ENCODE results near the gene BABAM2.

BABAM2 gene

GRCh38 chr2:28357055-28357454 lies 466.5 kb downstream of the BABAM2 start (continued):
- TF ChIP-seq, protein P1, sequence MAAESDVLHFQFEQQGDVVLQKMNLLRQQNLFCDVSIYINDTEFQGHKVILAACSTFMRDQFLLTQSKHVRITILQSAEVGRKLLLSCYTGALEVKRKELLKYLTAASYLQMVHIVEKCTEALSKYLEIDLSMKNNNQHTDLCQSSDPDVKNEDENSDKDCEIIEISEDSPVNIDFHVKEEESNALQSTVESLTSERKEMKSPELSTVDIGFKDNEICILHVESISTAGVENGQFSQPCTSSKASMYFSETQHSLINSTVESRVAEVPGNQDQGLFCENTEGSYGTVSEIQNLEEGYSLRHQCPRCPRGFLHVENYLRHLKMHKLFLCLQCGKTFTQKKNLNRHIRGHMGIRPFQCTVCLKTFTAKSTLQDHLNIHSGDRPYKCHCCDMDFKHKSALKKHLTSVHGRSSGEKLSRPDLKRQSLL (tag by site-specific recombination; IDR thresholded peaks at IDR 0.05) = no peak
- no peak for TF ChIP-seq GLIS1 (tag by site-specific recombination; IDR thresholded peaks at IDR 0.05)

DNA sequence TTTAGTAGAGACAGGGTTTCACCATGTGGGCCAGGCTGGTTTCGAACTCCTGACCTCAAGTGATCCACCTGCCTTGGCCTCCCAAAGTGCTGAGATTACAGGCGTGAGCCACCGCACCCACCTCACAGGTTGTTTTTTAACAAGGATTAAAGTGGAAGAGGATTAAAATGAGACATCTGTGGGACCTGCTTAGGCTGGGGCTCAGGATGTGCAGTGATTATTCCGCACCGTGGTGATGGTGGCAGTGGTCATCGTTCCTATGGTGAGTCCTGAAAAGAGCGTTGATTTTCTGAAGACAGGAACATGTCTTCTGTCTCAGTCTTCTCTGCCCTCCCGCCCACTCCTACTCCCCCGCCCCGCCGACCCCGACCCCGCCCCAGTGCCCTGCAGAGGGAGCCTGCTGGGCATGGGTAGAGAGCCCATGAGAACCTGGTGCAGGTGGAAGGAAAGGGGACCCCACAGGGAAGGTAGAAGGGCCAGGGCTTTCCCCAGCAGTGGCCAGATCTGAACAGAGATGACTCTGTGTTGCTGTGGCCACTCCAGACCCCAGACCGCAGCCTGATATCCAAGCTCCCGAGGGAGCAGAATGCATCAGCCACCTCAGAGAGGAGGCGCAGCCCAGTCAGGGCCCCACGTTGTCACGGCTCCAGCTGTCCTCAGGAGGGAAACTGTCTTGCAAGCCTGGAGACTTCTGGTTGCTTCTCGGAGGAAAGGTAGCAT lies 467.6 kb downstream of the BABAM2 start:
- no peaks in the 10 kb centered on the region for H3K9me3 ChIP-seq (ENCODE audit: control insufficient read depth, insufficient read depth, low read depth, low read length)

DNA sequence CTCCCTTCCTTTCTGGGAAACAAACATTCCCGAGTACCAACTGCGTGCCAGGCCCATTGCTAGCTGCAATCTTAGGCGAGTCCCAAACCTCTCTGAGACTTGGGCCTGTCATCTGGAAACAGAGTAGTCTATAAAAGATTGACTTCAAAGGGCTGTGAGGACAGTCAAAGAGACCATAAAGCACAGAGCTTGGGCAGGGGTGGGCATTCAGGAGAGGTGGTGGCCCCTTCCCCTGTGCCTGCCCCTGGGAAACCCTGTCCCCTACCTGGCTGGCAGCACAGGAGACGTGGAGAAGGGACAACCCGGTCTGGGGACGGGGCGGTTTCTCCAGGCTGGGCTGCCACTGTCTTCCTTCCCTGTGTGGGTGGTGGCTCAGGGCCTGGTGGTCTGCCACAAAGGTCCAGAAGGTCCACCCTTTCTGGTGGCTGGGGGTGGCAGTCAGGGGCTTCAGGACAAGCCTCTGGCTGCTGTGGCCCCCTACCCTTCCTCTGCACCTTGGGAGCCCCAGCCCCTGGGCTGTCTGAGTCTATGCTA lies 468.2 kb downstream of the BABAM2 start:
- ChIA-PET POLR2A (no interaction called here), CTCF (no interaction called here)
- Histone ChIP-seq H3K4me3 (ENCODE audit: low read depth, low read length) (no peak overlapping the region), H3K36me3 (ENCODE audit: control insufficient read depth in 2 of 2, insufficient read depth in 1 of 2, low read length in 2 of 2) (no peaks in the 10 kb centered on the region), H3K9me3 (ENCODE audit: control insufficient read depth, insufficient read depth, low read depth, low read length) (no peaks in the 10 kb centered on the region), H3K27ac (ENCODE audit: extremely low read depth, low read depth, low read length) (no peak overlapping the region), H3K4me1 (ENCODE audit: control insufficient read depth, insufficient read depth, low read length) (no peaks in the 10 kb centered on the region; the same call in 1 of the 2 replicates)
- no peak for TF ChIP-seq ZNF704 (tag by site-specific recombination; IDR thresholded peaks at IDR 0.05)

More for the DNA sequence above, 467.6 kb downstream of the BABAM2 start:
- Histone ChIP-seq H3K4me1 (ENCODE audit: control insufficient read depth, insufficient read depth, low read length) (no peaks in the 10 kb centered on the region; the same call in 1 of the 2 replicates), H3K4me3 (ENCODE audit: low read depth, low read length) (no peak overlapping the region), H3K27ac (ENCODE audit: extremely low read depth, low read depth, low read length) (no peak overlapping the region), H3K36me3 (ENCODE audit: control insufficient read depth in 2 of 2, insufficient read depth in 1 of 2, low read length in 2 of 2) (no peaks in the 10 kb centered on the region)
- CTCF ChIA-PET = no interaction called here
- POLR2A ChIA-PET = no interaction called here
- TF ChIP-seq GFI1B (tag by site-specific recombination; IDR thresholded peaks at IDR 0.05) (no peak), ZNF48 (tag by site-specific recombination; IDR thresholded peaks at IDR 0.05) (no peak), AEBP2 (tag by site-specific recombination; IDR thresholded peaks at IDR 0.05; ENCODE audit: borderline replicate concordance) (no peak), ZNF16 (tag by site-specific recombination; IDR thresholded peaks at IDR 0.05; ENCODE audit: low read depth) (no peak), FEZF1 (tag by site-specific recombination; IDR thresholded peaks at IDR 0.05) (no peak), ZNF354C (tag by site-specific recombination; IDR thresholded peaks at IDR 0.05; ENCODE audit: borderline replicate concordance, low read depth) (no peak), ZNF19 (tag by site-specific recombination; IDR thresholded peaks at IDR 0.05; ENCODE audit: low read depth) (no peak), ZNF549 (tag by site-specific recombination; IDR thresholded peaks at IDR 0.05) (no peak), ZNF747 (tag by site-specific recombination; IDR thresholded peaks at IDR 0.05) (no peak), KLF17 (tag by site-specific recombination; IDR thresholded peaks at IDR 0.05) (no peak), ZNF529 (tag by site-specific recombination; IDR thresholded peaks at IDR 0.05; ENCODE audit: insufficient replicate concordance) (no peak), TCF7L2 (IDR thresholded peaks at IDR 0.05; ENCODE audit: borderline replicate concordance, low read depth, low read length) (no peak), ZNF146 (tag by site-specific recombination; IDR thresholded peaks at IDR 0.05) (no peak), ZNF202 (tag by site-specific recombination; IDR thresholded peaks at IDR 0.05; ENCODE audit: borderline replicate concordance) (no peak), SP2 (tag by site-specific recombination; IDR thresholded peaks at IDR 0.05) (no peak)
- TF ChIP-seq, protein P2, sequence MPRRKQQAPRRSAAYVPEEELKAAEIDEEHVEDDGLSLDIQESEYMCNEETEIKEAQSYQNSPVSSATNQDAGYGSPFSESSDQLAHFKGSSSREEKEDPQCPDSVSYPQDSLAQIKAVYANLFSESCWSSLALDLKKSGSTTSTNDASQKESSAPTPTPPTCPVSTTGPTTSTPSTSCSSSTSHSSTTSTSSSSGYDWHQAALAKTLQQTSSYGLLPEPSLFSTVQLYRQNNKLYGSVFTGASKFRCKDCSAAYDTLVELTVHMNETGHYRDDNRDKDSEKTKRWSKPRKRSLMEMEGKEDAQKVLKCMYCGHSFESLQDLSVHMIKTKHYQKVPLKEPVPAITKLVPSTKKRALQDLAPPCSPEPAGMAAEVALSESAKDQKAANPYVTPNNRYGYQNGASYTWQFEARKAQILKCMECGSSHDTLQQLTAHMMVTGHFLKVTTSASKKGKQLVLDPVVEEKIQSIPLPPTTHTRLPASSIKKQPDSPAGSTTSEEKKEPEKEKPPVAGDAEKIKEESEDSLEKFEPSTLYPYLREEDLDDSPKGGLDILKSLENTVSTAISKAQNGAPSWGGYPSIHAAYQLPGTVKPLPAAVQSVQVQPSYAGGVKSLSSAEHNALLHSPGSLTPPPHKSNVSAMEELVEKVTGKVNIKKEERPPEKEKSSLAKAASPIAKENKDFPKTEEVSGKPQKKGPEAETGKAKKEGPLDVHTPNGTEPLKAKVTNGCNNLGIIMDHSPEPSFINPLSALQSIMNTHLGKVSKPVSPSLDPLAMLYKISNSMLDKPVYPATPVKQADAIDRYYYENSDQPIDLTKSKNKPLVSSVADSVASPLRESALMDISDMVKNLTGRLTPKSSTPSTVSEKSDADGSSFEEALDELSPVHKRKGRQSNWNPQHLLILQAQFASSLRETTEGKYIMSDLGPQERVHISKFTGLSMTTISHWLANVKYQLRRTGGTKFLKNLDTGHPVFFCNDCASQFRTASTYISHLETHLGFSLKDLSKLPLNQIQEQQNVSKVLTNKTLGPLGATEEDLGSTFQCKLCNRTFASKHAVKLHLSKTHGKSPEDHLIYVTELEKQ (tag by site-specific recombination; IDR thresholded peaks at IDR 0.05; ENCODE audit: borderline replicate concordance) = no peak
